NT2/D1 (cell line): ENCODE measurements around the gene UBL4A.

Experiments used
- SUZ12 ChIP-seq: IDR thresholded peaks from 2 replicates; pipeline ENCODE4 v1.6.1; 2011; ENCODE audit not compliant: insufficient read length, insufficient read depth; ENCODE audit errors: extremely low read depth
- YY1 ChIP-seq: IDR thresholded peaks from 2 replicates; pipeline ENCODE4 v1.6.1; 2011; ENCODE audit not compliant: insufficient read length, insufficient read depth

DNA sequence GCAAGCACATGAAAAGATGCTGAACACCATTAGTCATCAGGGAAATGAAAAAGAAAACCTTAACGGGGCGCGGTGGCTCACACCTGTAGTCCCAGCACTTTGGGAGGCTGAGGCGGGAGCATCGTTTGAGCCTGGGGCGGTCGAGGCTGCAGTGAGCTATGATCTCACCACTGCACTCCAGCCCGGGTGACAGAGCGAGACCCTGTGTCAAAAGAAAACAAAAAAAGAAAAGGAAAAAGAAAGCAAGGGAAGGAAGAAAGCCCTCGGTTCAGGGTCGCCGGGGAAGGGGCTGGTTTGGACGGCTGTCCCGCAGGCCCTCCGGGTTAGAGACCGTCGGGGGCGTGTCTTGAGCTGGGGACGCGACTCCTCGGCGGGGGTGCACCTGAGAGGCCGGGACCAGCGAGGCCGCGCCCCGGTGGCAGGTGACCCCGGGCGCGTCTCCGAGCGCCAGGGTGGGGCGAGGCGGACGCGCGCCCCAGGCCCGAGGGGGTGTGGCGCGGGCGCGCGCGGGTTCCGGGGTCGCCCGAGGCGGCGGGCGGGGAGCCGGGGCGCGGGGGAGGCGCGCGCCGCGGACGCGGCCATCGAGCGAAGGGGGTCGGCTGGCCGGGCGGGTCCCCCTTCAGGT is 28.8 kb downstream of the UBL4A start:
- TF ChIP-seq SUZ12, result no peak
- TF ChIP-seq YY1, result no peak
